ENCODE measurements around the gene ALPI.

ALPI gene

GRCh38 chr2:232486558-232487384 is 30.8 kb downstream of the ALPI start:
- no peak for DNase-seq

- DNase-seq, result no peak
Observed at GRCh38 chr2:232487385-232488096, 31.6 kb downstream of the ALPI start, which contains the start of gene ECEL1. Gene ECEL1, minus strand, starts transcription at chr2:232487834. Its CDS starts 1,181 bp downstream, at chr2:232486653.

GRCh38 chr2:232488097-232488711 is 32.3 kb downstream of the ALPI start:
- DNase-seq, result no peak

- DNase-seq, result no peak
Observed at GRCh38 chr2:232488721-232489300, 32.9 kb downstream of the ALPI start.

- DNase-seq, result no peak
Observed at GRCh38 chr2:232489516-232490220, 33.7 kb downstream of the ALPI start.

GRCh38 chr2:232490221-232491138 is 34.5 kb downstream of the ALPI start:
- DNase-seq, result no peak

GRCh38 chr2:232491139-232491780 is 35.3 kb downstream of the ALPI start:
- no peak for DNase-seq

GRCh38 chr2:232492236-232492848 is 36.4 kb downstream of the ALPI start:
- DNase-seq, result no peak

- no peak for DNase-seq
Observed at GRCh38 chr2:232492963-232493700, 37.2 kb downstream of the ALPI start.

GRCh38 chr2:232493701-232494474 is 37.9 kb downstream of the ALPI start:
- no peak for DNase-seq

GRCh38 chr2:232494542-232494941 is 38.6 kb downstream of the ALPI start:
- no peak for DNase-seq

GRCh38 chr2:232495292-232495691 is 39.3 kb downstream of the ALPI start:
- no peak for DNase-seq

- no peak for DNase-seq
Observed at GRCh38 chr2:232496501-232497270, 40.7 kb downstream of the ALPI start.

- DNase-seq, result no peak
Observed at GRCh38 chr2:232497348-232497747, 41.4 kb downstream of the ALPI start.

GRCh38 chr2:232498452-232498851 is 42.5 kb downstream of the ALPI start:
- DNase-seq, result no peak

- DNase-seq, result no peak
Observed at GRCh38 chr2:232501331-232501771, 45.4 kb downstream of the ALPI start.

GRCh38 chr2:232501794-232502390 is 45.9 kb downstream of the ALPI start:
- no peak for DNase-seq

GRCh38 chr2:232502511-232502910 is 46.6 kb downstream of the ALPI start:
- DNase-seq, result no peak

Data from NCI-H446 (cell line).